Fibroblast of skin of left quadriceps (primary cell): ENCODE results near the gene TCN2.
"Not testable (repeated sequence)": the region's sequence is repeated elsewhere in the genome, so short reads cannot be mapped to it uniquely, and the experiment has no call there.

Experiments used
- DNase-seq, 2 experiments: peaks; one replicate each; pipeline ENCODE4 v3.0.0-alpha.2; 2013; ENCODE audit warnings: low read depth in 2 of 2

TCN2 gene

DNA sequence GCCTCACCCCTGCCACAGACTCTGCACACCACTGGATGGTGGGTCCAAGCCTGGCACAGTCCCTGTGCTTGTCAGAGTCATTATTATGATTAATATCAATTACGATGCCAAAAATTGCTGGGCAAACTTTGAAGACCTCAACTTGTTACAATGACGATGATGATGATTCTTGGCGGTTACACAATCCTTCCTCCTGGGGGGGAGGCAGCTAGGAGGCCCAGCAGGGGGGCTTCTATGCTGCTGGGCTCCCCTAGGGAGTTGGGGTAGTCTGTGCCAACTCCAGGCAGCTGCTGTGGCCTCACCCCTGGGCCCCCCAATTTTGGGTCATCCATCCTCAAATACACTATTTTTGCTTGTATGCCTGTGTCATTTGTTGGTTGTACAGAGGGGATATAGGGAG lies 40.6 kb downstream of the TCN2 start:
- no peak for DNase-seq

DNA sequence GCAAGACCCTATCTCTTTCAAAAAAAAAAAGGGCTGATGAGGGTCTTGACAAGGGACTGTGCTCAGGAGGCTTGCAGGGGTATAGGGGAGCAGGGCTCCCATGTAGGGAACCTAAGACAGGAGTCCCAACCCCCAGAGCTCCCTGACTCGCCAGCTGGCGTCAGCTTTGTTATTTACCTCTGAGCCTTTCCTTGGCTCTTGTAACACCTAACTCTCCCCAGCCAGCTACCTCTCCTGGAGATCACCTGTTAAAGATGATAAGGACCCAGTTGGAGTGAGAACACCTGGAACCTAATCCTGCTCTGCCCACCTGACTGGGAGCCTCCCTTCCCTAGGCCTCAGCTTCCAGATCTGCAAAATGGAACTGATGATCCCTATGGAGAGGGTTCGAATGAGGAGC lies 41.9 kb downstream of the TCN2 start:
- DNase-seq = no peak

DNA sequence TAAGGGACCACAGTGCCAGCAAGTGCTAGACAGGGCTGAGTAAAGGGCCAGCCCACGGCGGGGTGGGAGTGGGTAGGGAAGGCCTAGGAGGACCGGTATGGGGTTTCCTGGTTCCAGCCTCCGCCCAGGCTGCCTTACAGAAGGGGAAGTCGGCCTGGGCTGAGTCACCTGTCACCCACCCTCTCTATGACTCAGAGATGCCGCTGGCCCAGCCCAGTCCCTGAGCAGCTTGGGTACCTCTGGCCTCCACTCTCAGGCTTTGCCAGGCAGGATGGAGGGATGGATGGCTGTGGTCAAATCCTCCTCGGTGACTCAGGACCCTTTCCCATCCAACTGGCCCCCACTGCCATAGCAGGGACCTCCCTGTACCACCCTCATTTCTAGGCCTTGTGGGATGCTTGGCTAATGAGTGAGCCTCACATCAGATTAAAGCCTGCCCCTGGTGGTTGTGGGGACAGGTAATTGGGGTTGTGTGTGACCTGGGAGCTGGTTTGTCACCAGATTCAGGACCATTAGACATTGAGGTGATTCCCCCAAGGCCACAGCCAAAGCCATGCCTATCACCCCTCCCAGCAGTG lies 42.5 kb downstream of the TCN2 start:
- peak in 1 of 2 experiments; percentile 11 for DNase-seq

DNA sequence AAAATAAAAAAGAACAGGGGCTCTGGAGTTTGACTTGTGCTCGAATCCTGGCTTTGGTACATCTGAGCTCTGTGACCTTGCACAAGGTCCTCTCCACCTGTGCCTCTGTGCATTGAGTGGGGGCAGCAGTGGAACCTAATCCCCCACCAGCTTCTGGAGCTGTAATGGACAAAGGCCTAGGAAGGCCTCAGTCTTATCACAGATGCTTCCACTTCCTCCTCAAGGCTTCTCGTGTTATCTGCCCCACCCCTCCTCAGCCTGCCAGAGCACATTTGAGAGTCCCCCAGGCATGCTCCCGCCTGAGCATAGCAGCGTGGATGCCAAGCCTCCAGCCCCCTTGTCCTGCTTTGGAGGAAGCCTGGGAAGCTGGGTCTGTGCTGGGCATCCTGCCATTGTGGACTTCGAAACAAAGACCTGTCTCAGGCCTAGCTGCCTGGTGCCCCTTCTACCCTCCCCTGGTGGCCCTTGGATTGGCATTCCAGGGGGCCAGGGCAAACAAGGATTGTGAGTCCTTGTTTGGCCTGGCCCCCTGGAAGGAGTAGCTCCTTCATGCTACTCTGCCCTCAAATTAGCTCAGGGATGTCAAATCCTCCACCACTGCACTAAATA lies 43.6 kb downstream of the TCN2 start:
- no peak for DNase-seq

DNA sequence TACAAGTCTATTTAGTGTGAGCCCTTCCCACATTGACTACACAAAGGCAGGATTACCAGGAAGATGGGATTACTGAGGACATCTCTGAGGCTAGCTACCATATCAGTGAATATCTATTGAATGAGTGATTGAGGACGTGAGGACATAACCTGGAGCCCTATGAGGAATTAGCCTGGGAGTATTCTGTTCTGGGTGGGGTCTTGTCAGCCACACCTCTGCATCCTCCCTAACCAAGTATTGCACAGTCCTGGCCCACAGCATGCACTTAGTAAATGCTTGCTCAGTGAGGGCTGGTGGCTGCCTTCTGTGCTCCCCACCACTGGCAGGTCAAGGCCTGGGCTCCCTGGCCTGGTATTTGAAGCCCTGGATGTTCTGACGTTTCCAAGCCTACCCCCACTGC lies 45.9 kb downstream of the TCN2 start:
- no peak for DNase-seq

GRCh38 chr22:30654361-30654760 lies 47.4 kb downstream of the TCN2 start:
- DNase-seq = no peak

DNA sequence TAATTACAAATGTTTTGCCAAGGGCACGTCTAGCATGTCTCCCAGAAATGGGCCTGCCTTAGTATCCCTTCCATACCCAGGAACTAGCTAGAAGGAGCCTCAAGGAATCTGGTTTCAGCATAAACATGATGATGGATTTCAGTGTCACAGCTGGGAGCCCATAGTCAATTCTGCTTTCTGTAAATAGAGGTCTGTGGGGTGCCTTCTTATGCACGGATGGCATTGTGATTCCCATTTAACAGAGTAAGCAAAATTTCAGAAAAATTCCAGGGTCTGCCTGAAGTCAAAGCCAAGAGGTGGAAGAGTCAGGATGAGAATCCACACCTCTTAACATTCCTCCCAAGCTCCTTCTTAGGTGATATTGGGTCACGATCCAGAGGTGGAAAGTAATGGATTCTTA lies 48.6 kb downstream of the TCN2 start:
- no peak for DNase-seq

DNA sequence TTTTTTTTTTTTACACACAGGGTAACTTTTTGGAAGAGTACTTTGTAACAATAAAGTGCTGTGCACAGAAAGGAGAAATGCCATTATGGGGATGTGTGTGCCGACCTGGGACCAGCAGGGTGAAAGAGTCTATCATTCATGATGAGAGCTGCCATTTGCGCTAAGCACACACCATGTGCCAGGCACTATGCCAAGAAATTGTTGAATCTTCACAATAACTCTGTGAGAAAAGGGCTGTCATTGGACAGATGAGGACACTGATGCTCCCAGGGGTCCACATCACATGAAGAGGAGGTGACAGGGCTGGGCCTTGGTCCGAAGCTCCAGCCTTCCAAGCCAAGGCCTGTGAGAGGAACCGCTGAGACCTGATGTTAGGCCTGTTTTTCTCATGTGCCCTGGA lies 55.1 kb downstream of the TCN2 start:
- DNase-seq = no peak

GRCh38 chr22:30664798-30665197 lies 57.8 kb downstream of the TCN2 start:
- no peak for DNase-seq

GRCh38 chr22:30665266-30665665 lies 58.3 kb downstream of the TCN2 start:
- DNase-seq = no peak

- DNase-seq = no peak
Observed at GRCh38 chr22:30665786-30666185, 58.8 kb downstream of the TCN2 start.

- no peak for DNase-seq
Observed at GRCh38 chr22:30667107-30667493, 60.1 kb downstream of the TCN2 start.

DNA sequence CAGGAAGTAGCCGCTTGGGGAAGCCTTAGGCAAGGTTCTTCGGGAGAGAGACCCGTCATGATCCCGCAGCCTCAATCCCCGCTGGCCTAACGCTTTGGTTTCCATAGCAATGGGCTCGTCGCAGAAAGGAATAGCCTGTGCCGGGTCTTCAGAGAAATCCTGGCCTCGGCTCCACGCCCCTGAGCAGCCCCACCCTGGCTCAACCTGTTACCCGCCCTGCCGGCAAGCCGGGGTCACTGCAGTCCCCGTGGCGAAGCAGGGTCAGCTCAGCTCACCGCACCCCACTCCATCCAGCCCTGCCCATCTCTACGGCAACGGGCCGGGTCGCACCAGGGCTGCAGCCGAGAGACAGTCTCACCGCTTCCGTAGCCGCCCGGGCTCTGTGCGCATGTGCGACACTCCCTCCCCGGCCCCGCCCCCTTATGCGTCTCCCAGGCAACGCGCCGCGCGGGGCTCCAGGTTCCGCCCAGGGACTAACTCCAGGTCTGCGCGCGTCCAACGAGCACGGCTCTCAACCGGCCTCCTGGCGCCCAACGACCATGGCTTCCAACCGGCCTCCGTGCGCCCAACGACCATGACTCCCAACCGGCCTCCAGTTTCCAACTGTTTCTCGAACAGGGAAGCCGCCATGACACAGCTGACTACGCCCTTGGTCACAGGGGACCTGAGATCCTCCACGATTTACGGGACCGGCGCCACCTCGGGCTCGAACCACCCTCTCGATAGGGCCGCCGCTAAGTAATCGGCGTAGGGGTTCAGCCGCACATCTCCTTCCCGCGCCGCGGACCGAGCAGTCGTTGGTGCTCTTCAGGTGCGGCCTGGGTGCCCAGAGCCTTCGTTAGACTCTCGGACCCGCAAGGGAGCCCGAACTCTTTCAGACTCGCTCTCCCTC lies 60.8 kb downstream of the TCN2 start, which contains the start of gene DUSP18:
Gene DUSP18 (minus strand): TSS at position 382 of the 892 bp plus-strand sequence. CDS start 3,872 bp downstream, outside the sequence.
- DNase-seq = peak; percentile 64 to 73

- no peak for DNase-seq
Observed at GRCh38 chr22:30668386-30668710, 61.4 kb downstream of the TCN2 start.

- DNase-seq = no peak
Observed at GRCh38 chr22:30671071-30671470, 64.1 kb downstream of the TCN2 start.

- DNase-seq = no peak
Observed at GRCh38 chr22:30673136-30673535, 66.2 kb downstream of the TCN2 start.

- no peak for DNase-seq
Observed at GRCh38 chr22:30674482-30674881, 67.5 kb downstream of the TCN2 start.

DNA sequence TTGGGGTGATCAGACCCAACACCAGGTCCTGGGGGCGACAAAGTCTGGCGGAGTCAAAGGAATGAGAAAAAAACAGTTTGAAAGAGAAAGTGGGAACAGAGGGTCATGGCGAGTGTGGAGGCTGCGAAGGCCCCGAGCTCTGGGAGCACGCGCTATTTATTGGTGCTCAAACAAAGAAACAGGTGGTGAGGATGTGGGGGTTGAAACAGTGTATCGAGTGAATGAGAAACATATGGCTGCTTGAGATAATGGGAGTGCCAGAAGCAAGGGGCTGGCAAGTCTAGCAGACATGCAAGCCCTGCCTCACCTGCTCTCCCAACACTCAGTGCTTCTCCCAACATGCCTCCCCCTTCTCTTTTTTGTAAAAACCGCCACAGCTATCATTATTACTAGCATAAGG lies 68.5 kb downstream of the TCN2 start:
- no peak for DNase-seq

GRCh38 chr22:30676565-30676964 lies 69.6 kb downstream of the TCN2 start:
- DNase-seq = not testable (repeated sequence)
